HG03045 (cell line): Measurements from ENCODE around the gene RNF186.

Experiments
- ATAC-seq: cut with Tn5 transposase; IDR thresholded peaks from one replicate; pipeline ENCODE4 v1.9.1; 2021; ENCODE audit warnings: mild to moderate bottlenecking, moderate library complexity; ENCODE audit not compliant: unreplicated experiment

Gene RNF186

GRCh38 chr1:19768353-19769210 is 46.5 kb downstream of the RNF186 start:
- ATAC-seq = no peak

- ATAC-seq = no peak
These were observed 49.5 kb downstream of the RNF186 start for GRCh38 chr1:19765623-19766022.

- ATAC-seq = no peak
These were observed 50.2 kb downstream of the RNF186 start for GRCh38 chr1:19764848-19765247.
